Left lobe of liver (tissue), 2 donors: ENCODE measurements around the gene KCNH2. TPM values are rescaled to one million over a fixed set of nuclear protein-coding genes. Genes with fewer than 3 reads are reported as not detected.

ENCODE experiments used
- ATAC-seq: fragments of 200-7000 bp; cut with Tn5 transposase; one replicate; pipeline ENCODE4 v1.9.1; 2020; ENCODE audit warnings: mild to moderate bottlenecking, moderate library complexity
- DNase-seq: peaks from one replicate; pipeline ENCODE4 v3.0.0-alpha.2; 2020; ENCODE audit warnings: low spot score
- total RNA-seq: library from RNA; stranded (reverse); gene quantifications from one replicate; pipeline ENCODE4 v1.2.1, GENCODE V29; 2021
- donor health status: DM: no; HTN: no; CAD: no; lungs with moderate emphysema.
- donor health status: DM: no; HTN: yes; CAD: no.

Gene KCNH2
- total RNA-seq, 1 donor from 2014 or later = 0.28 TPM

GRCh38 chr7:150976529-150977381, 1.4 kb downstream of the KCNH2 start:
- DNase-seq (no peak), ATAC-seq (no peak)

- no peak for DNase-seq
- no peak for ATAC-seq
Measured at GRCh38 chr7:150975536-150976319, 2.4 kb downstream of the KCNH2 start.

GRCh38 chr7:150974468-150975391, 3.4 kb downstream of the KCNH2 start:
- ATAC-seq (peak; percentile 25), DNase-seq (no peak)

- ATAC-seq (no peak), DNase-seq (no peak)
Measured at GRCh38 chr7:150973571-150974451, 4.3 kb downstream of the KCNH2 start.

GRCh38 chr7:150972741-150973140, 5.4 kb downstream of the KCNH2 start:
- ATAC-seq (no peak), DNase-seq (no peak)

GRCh38 chr7:150972023-150972468, 6.1 kb downstream of the KCNH2 start:
- no peak for DNase-seq
- ATAC-seq = peak; percentile 44

GRCh38 chr7:150971242-150972022, 6.7 kb downstream of the KCNH2 start:
- peak; percentile 17 for ATAC-seq

GRCh38 chr7:150970424-150970823, 7.7 kb downstream of the KCNH2 start:
- no peak for DNase-seq
- ATAC-seq = no peak

More at GRCh38 chr7:150971242-150972022, 6.7 kb downstream of the KCNH2 start:
- DNase-seq = no peak

GRCh38 chr7:150969475-150969874, 8.6 kb downstream of the KCNH2 start:
- ATAC-seq (no peak), DNase-seq (no peak)

- ATAC-seq = no peak
- no peak for DNase-seq
Measured at GRCh38 chr7:150968734-150969372, 9.3 kb downstream of the KCNH2 start.

GRCh38 chr7:150968056-150968733, 9.9 kb downstream of the KCNH2 start:
- DNase-seq = no peak
- no peak for ATAC-seq

- DNase-seq = no peak
Measured at GRCh38 chr7:150967349-150967748, 10.8 kb downstream of the KCNH2 start.

GRCh38 chr7:150966002-150966401, 12.1 kb downstream of the KCNH2 start:
- DNase-seq (no peak), ATAC-seq (no peak)

More at GRCh38 chr7:150967349-150967748, 10.8 kb downstream of the KCNH2 start:
- no peak for ATAC-seq

- no peak for DNase-seq
- no peak for ATAC-seq
Measured at GRCh38 chr7:150965273-150965830, 12.8 kb downstream of the KCNH2 start.

GRCh38 chr7:150964593-150965111, 13.5 kb downstream of the KCNH2 start:
- ATAC-seq (peak; percentile 61), DNase-seq (peak; percentile 60)

GRCh38 chr7:150963707-150964559, 14.2 kb downstream of the KCNH2 start:
- no peak for ATAC-seq
- no peak for DNase-seq
